Testis (tissue), 3 donors: ENCODE results near the gene SFMBT2. TPM values are rescaled to one million over a fixed set of nuclear protein-coding genes. Genes with fewer than 3 reads are reported as not detected.

ENCODE experiments used
- DNase-seq: peaks from one replicate; pipeline ENCODE4 v3.0.0-alpha.2; 2019
- H3K27ac ChIP-seq, 2 donors: fragments of 200-600 bp; sonication (generic); one replicate each; pipeline ENCODE4 v1.5.1; 2019
- H3K27me3 ChIP-seq: fragments of 200-600 bp; sonication (generic); one replicate; pipeline ENCODE4 v1.5.1; 2019
- H3K36me3 ChIP-seq: fragments of 200-600 bp; sonication (generic); one replicate; pipeline ENCODE4 v1.5.1; 2017; ENCODE audit warnings: low read depth; ENCODE audit errors: missing control alignments
- H3K4me1 ChIP-seq: fragments of 200-600 bp; sonication (generic); one replicate; pipeline ENCODE4 v1.5.1; 2019
- H3K4me3 ChIP-seq, 2 donors: fragments of 200-600 bp; sonication (generic); one replicate each; pipeline ENCODE4 v1.5.1; 2017 to 2019
- H3K9me3 ChIP-seq: fragments of 200-600 bp; sonication (generic); one replicate; pipeline ENCODE4 v1.5.1; 2017
- POLR2A ChIP-seq: fragments of 450-650 bp; IDR thresholded peaks from one replicate; pipeline ENCODE4 v1.6.1; 2017; ENCODE audit warnings: antibody characterized with exemption, mild to moderate bottlenecking, moderate library complexity
- WGBS, 2 donors: methylation state at CpG; one replicate each; pipeline ENCODE4 v1.1.5; 2018; 5-methylcytosine and 5-hydroxymethylcytosine counted together
- intact Hi-C: fragments of 100-400 bp; cut with DNase I; formaldehyde crosslinking; loops from one replicate; pipeline ENCODE4 v1.15.1; 2023; ENCODE audit warnings: low total_unique reads
- polyA plus RNA-seq: library from polyadenylated mRNA; stranded (reverse); fragments of 350-450 nt; fragmentation: Illumina TruSeq; extraction: RNeasy Lipid Tissue Mini Kit (QIAGEN cat#74804); gene quantifications from one replicate; pipeline ENCODE4 v1.2.3, GENCODE V29; 2014; ENCODE audit warnings: low read depth, low replicate concordance; ENCODE audit not compliant: insufficient read depth
- total RNA-seq, 2 donors: library from RNA; depleted of rRNA; stranded (reverse); fragments of >200 nt; gene quantifications; one replicate each; pipeline ENCODE4 v1.2.3, GENCODE V29; 2016
- TF ChIP-seq, protein P1 (sequence below), 3 experiments: fragments of 450-650 bp in 2 of 3; fragments of 200-600 bp in 1 of 3; sonication (generic) in 1 of 3; IDR thresholded peaks; one replicate each; pipeline ENCODE4 v1.5.1; 2016 to 2019; ENCODE audit warnings: antibody characterized with exemption in 3 of 3, mild to moderate bottlenecking in 2 of 3, moderate library complexity in 1 of 3

SFMBT2 gene
- total and polyA plus RNA-seq, 3 donors from 2014 or later: 3.6 to 8.5 (median 7.6) TPM

- Histone ChIP-seq H3K9me3 (no peaks in the 10 kb centered on the region), H3K27ac (no peak overlapping the region), H3K4me1 (no peaks in the 10 kb centered on the region), H3K27me3 (no peaks in the 10 kb centered on the region), H3K36me3 (no peaks in the 10 kb centered on the region), H3K4me3 (no peak overlapping the region)
- no peak for TF ChIP-seq POLR2A
- 85 to 88% methylated on average over 5 of the region's 5 CpGs for WGBS, 2 donors
- intact Hi-C loops: no loop called here
- DNase-seq: no peak
Measured at GRCh38 chr10:7428673-7429350, 18.0 kb upstream of the SFMBT2 start.

DNA sequence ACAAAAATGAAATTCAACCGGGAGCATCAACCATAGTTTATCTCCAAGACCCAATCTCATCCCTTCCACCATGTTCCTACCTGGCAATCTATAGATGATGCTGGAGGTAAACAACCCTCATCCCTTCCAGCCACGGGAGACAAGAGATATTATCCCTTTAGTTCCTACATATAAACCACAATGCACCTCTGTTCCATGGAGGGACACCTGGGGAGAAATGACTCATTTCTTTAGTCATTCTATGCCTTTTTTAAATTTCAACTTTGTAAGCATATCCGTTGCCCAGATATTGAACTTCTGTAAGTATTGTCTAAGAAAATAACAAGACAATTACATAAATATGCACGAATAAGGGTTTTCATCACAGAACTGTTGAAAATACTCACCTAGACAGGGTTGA lies 15.5 kb upstream of the SFMBT2 start:
- Histone ChIP-seq H3K36me3 (no peaks in the 10 kb centered on the region), H3K27ac (no peak overlapping the region), H3K4me1 (no peaks in the 10 kb centered on the region), H3K27me3 (no peaks in the 10 kb centered on the region), H3K4me3 (no peak overlapping the region), H3K9me3 (no peaks in the 10 kb centered on the region)
- intact Hi-C loops: no loop called here
- TF ChIP-seq POLR2A: no peak
- TF ChIP-seq, protein P1, sequence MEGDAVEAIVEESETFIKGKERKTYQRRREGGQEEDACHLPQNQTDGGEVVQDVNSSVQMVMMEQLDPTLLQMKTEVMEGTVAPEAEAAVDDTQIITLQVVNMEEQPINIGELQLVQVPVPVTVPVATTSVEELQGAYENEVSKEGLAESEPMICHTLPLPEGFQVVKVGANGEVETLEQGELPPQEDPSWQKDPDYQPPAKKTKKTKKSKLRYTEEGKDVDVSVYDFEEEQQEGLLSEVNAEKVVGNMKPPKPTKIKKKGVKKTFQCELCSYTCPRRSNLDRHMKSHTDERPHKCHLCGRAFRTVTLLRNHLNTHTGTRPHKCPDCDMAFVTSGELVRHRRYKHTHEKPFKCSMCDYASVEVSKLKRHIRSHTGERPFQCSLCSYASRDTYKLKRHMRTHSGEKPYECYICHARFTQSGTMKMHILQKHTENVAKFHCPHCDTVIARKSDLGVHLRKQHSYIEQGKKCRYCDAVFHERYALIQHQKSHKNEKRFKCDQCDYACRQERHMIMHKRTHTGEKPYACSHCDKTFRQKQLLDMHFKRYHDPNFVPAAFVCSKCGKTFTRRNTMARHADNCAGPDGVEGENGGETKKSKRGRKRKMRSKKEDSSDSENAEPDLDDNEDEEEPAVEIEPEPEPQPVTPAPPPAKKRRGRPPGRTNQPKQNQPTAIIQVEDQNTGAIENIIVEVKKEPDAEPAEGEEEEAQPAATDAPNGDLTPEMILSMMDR (IDR thresholded peaks at IDR 0.05): no peak
- no peak for DNase-seq
- 90 to 95% methylated on average over 4 of the region's 4 CpGs for WGBS, 2 donors

DNA sequence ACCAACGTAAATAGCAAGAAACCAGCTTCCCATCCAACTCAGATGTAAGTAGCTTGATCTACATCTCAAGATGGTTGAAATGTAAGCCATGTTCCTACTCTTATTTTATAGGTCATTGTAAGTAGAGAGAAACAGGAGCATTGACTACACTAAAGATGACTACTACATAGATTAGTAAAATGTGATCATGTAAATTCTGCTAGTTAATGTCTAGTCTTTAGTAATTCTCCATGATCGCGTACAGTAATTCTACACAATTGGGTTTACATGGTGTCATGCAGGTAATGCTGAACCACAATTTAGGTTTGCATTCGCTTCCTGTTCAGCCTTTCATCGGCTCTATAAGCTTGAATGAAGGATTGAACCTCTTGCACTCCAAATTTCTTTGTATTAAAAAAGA lies 14.9 kb upstream of the SFMBT2 start:
- Histone ChIP-seq H3K36me3 (no peaks in the 10 kb centered on the region), H3K27ac (no peak overlapping the region), H3K4me3 (no peak overlapping the region), H3K4me1 (no peaks in the 10 kb centered on the region), H3K27me3 (no peaks in the 10 kb centered on the region), H3K9me3 (no peaks in the 10 kb centered on the region)
- no peak for TF ChIP-seq POLR2A
- TF ChIP-seq, protein P1 (IDR thresholded peaks at IDR 0.05): no peak
- intact Hi-C loops: no loop called here
- no peak for DNase-seq
- WGBS, 2 donors: 94 to 96% methylated on average over 5 of the region's 5 CpGs

DNA sequence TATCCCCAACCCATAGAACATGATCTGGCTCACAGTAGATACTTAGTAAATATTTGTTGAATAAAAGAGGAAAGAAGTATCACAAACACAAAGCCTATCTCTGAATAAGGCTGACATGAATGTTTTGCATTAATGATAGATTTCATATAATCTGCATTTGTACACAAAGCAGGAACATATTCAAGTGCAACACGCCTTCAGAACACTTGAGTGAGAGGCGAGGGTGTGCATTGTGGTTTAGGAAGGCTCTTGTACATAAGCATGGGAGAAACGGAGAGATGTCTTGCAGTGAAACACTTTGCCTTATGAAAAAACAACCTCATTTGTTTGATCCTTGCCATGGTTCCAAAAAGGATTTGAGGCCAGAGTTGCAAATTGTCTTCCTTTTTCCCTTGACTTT lies 14.1 kb upstream of the SFMBT2 start:
- no peak for DNase-seq
- H3K27ac ChIP-seq: no peak overlapping the region
- 89% methylated on average over 3 of the region's 3 CpGs for WGBS, 2 donors
- H3K4me3 ChIP-seq: no peak overlapping the region
- no peaks in the 10 kb centered on the region for H3K27me3 ChIP-seq
- no peaks in the 10 kb centered on the region for H3K9me3 ChIP-seq
- H3K4me1 ChIP-seq: no peaks in the 10 kb centered on the region
- TF ChIP-seq POLR2A: no peak
- TF ChIP-seq, protein P1 (IDR thresholded peaks at IDR 0.05): no peak
- intact Hi-C loops: no loop called here
- no peaks in the 10 kb centered on the region for H3K36me3 ChIP-seq

DNA sequence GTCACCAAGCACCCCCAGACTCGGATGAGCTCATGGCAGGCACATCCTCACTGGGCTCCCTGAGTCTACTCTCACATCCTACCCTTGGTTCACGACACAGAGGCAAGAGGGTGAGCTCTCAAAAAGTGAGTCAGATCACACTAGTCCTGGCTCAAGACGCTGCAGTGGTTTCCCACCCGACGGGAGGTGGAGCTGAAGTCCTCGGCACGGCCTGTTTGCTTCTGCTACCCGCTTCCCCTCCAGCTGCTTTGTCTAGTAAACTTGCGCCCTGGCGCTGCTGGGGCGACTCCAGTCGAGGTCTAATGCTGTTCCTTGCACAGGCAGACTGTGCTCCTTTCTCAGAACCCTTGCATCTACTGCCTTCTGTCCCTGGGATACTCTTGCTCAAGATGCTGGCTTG lies 13.5 kb upstream of the SFMBT2 start:
- WGBS, 2 donors: 76 to 80% methylated on average over 12 of the region's 12 CpGs
- no peak for DNase-seq
- Histone ChIP-seq H3K27ac (no peak overlapping the region), H3K9me3 (no peaks in the 10 kb centered on the region), H3K4me3 (no peak overlapping the region), H3K4me1 (no peaks in the 10 kb centered on the region), H3K36me3 (no peaks in the 10 kb centered on the region), H3K27me3 (no peaks in the 10 kb centered on the region)
- intact Hi-C loops: no loop called here
- no peak for TF ChIP-seq POLR2A
- TF ChIP-seq, protein P1 (IDR thresholded peaks at IDR 0.05): no peak
